ENCODE results near the gene GAK. TPM values are rescaled to one million over a fixed set of nuclear protein-coding genes. Genes with fewer than 3 reads are reported as not detected.

Gene GAK
- total RNA-seq, 4 donors from 2014 or later = 50.6 to 1,098 (median 104) TPM

DNA sequence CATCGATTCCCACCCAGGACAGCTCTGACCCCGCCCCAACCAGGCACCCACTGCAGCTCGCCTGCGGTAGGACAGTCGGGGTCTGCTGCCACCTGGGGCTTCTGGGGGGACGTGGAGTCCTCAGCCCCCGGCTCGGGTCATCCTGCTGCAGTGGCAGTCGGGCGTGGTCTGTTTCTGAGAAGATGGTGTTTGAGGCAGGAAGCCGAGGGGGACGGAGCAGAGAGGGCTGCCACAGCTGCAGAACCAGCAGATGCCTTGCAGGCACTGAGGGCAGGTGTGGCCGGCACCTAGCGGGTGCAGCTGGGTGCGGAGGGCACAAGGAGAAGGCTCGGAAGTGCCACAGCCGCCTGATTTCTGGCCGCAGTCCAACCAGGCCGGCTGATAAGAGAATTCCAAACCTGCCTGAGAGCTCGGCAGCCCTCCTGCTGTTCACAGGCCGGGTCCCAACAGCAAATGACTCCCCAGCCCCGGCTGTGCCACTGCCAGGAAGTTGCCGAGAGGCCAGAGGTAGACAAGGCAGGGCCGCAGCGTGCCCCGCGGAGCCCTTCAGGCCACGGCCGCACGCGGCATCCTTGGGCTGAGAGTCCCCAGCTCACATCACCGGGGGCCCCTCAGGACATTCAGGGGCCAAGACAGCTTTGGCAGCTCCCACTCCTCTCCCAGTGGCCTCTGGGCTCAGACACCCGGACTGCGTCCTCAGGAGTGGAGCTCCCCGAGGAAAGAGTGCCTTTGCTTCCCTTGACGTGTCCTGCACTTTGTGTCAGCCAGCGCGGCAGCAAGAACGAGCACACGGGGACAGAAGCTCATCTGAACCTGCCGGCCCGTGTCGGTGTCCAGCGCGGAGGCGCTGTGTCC lies 96.7 kb downstream of the GAK start:
- TF ChIP-seq POLR2A (IDR thresholded peaks at IDR 0.05) = no peak
- TF ChIP-seq, protein P1, sequence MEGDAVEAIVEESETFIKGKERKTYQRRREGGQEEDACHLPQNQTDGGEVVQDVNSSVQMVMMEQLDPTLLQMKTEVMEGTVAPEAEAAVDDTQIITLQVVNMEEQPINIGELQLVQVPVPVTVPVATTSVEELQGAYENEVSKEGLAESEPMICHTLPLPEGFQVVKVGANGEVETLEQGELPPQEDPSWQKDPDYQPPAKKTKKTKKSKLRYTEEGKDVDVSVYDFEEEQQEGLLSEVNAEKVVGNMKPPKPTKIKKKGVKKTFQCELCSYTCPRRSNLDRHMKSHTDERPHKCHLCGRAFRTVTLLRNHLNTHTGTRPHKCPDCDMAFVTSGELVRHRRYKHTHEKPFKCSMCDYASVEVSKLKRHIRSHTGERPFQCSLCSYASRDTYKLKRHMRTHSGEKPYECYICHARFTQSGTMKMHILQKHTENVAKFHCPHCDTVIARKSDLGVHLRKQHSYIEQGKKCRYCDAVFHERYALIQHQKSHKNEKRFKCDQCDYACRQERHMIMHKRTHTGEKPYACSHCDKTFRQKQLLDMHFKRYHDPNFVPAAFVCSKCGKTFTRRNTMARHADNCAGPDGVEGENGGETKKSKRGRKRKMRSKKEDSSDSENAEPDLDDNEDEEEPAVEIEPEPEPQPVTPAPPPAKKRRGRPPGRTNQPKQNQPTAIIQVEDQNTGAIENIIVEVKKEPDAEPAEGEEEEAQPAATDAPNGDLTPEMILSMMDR (IDR thresholded peaks at IDR 0.05) = no peak
- Histone ChIP-seq H3K4me3 (no peak overlapping the region), H3K9me3 (peaks cover 0 to 24% of the 10 kb centered on the region in 2 donors), H3K27ac (no peak overlapping the region), H3K27me3 (no peaks in the 10 kb centered on the region), H3K36me3 (no peaks in the 10 kb centered on the region), H3K4me1 (no peaks in the 10 kb centered on the region)
- intact Hi-C loops (cut with DNase I; ENCODE audit: low total_unique reads) = no loop called here
- no peak for DNase-seq

DNA sequence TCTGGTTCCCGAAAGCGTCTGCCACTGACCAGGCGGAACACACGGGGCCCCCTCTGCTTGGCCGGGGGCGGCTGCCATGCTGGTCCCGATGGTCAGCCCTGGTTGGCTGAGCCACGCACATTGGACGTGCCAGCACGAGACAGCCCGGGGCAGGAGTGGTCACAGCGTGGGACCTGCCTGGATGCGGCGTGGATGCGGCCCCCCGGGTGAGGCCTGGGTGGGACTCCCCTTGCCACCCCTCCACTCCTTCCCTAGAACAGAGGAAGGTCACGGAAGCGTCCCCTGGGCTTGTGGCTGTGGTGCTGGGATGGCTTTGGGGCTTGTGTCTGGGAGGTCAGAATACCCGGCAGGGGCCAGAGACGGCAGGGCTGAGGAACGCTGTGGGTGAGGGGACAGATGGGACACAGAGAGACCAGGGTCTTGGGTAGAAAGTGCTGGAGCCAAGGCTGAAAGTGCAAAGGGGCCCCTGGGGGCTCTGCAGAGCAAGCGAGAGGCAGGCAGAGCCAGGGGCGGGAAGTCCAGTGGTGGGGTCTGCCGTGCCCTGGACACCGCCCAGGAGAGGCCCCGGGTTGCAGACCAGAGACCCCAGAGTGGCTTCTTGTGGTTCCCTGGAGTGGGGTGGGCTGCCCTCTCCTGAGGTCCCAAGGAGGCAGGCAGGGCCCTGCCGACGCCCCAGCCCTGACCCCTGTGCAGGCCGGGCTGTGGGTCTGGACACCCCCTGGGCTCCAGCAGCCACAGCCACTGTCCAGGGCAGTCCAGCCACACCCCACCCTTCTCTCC lies 97.6 kb downstream of the GAK start:
- intact Hi-C loops (cut with DNase I; ENCODE audit: low total_unique reads) = no loop called here
- no peaks in the 10 kb centered on the region for H3K4me1 ChIP-seq
- no peak for DNase-seq
- no peak overlapping the region for H3K27ac ChIP-seq
- H3K36me3 ChIP-seq = no peaks in the 10 kb centered on the region
- no peak overlapping the region for H3K4me3 ChIP-seq
- H3K27me3 ChIP-seq = no peaks in the 10 kb centered on the region
- H3K9me3 ChIP-seq = peaks cover 0 to 24% of the 10 kb centered on the region in 2 donors
- TF ChIP-seq, protein P1 (IDR thresholded peaks at IDR 0.05) = no peak
- TF ChIP-seq POLR2A (IDR thresholded peaks at IDR 0.05) = no peak

DNA sequence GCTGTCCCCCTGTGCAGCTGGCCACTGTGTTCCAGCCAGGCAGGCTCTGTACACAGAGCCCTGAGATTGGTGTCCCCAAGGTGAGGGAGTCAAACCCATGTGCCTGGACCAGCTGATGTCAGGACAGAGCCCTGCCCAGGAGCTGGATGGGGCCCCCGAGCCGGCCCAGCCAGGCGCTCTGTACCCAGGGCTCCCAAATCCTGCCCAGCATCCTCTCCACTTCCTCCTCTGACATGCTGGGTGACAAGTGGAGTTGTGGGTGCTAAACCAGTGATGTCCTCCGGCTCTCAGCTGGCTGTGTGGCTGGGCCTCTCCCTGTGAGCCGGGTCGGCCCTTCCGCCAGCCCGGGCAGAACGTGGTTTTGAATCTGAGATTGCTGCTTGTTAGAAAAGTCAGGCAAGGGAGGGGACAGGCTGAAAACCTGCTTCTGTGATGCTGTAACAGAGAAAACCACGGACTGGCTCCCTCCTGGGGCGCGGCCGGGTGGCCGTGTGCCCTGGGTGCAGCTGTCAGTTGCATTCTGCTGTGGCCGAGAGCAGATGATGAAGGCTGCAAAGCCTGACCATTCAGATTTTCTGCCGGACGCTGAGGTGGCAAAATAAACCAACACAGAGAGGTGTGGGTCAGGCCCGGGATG lies 98.3 kb downstream of the GAK start:
- no peak for DNase-seq
- Histone ChIP-seq H3K4me1 (no peaks in the 10 kb centered on the region), H3K9me3 (peaks cover 0 to 24% of the 10 kb centered on the region in 2 donors), H3K36me3 (no peaks in the 10 kb centered on the region), H3K4me3 (no peak overlapping the region), H3K27me3 (no peaks in the 10 kb centered on the region), H3K27ac (no peak overlapping the region)
- intact Hi-C loops (cut with DNase I; ENCODE audit: low total_unique reads) = no loop called here
- TF ChIP-seq, protein P1 (IDR thresholded peaks at IDR 0.05) = no peak
- TF ChIP-seq POLR2A (IDR thresholded peaks at IDR 0.05) = no peak

DNA sequence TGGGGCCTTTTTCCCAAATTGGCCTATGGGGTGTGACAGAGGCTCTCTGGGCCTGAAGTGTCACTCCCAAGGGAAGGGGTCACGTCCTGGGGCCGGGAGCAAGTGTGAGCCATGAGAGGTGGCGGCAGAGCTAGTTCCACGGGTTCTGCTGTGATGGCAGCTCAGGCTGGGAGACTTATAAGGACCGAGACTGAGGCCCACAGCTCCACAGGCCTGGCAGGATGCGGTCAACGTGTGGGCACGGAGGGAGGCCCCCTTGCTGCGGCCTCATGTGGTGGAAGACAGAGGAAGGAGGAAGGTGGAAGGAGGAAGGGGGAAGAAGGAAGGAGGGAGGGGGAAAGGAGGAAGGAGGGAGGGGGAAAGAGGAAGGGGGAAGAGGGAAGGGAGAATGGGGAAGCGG lies 99.0 kb downstream of the GAK start:
- Histone ChIP-seq H3K36me3 (no peaks in the 10 kb centered on the region), H3K27me3 (no peaks in the 10 kb centered on the region), H3K27ac (no peak overlapping the region), H3K9me3 (peaks cover 0 to 23% of the 10 kb centered on the region in 2 donors), H3K4me3 (no peak overlapping the region), H3K4me1 (no peaks in the 10 kb centered on the region)
- intact Hi-C loops (cut with DNase I; ENCODE audit: low total_unique reads) = no loop called here
- DNase-seq = no peak
- TF ChIP-seq POLR2A (IDR thresholded peaks at IDR 0.05) = no peak
- TF ChIP-seq, protein P1 (IDR thresholded peaks at IDR 0.05) = no peak
